ENCODE data around the gene TCL1A.

TCL1A gene

GRCh38 chr14:95699412-95699811, 14.5 kb downstream of the TCL1A start:
- DNase-seq (ENCODE audit: low read depth), result no peak
- TF ChIP-seq, protein P1, sequence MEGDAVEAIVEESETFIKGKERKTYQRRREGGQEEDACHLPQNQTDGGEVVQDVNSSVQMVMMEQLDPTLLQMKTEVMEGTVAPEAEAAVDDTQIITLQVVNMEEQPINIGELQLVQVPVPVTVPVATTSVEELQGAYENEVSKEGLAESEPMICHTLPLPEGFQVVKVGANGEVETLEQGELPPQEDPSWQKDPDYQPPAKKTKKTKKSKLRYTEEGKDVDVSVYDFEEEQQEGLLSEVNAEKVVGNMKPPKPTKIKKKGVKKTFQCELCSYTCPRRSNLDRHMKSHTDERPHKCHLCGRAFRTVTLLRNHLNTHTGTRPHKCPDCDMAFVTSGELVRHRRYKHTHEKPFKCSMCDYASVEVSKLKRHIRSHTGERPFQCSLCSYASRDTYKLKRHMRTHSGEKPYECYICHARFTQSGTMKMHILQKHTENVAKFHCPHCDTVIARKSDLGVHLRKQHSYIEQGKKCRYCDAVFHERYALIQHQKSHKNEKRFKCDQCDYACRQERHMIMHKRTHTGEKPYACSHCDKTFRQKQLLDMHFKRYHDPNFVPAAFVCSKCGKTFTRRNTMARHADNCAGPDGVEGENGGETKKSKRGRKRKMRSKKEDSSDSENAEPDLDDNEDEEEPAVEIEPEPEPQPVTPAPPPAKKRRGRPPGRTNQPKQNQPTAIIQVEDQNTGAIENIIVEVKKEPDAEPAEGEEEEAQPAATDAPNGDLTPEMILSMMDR (conservative IDR thresholded peaks at IDR 0.05; ENCODE audit: control insufficient read depth, insufficient read depth, low read depth, low read length), result no peak
- H3K4me3 ChIP-seq (ENCODE audit: control insufficient read depth, low read depth, low read length), result no peak overlapping the region

DNA sequence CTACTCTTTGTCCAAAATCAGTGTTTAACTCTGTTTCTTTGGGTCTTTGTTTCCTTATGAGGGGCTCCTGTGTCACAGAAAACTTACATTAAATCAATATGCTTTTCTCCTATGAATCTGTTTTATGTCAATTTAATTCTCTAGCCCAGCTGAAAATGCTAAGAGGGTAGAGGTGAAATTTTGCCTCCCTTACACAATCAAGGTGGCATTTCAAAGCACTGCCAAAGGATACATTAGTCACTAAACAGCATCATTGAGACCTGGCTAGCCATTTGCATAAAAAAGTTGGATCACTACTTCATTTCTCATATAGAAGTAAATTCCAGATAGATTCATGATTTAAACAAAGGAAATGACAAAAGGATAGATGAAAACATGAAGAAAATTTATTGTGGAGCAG, 15.6 kb downstream of the TCL1A start:
- TF ChIP-seq, protein P1 (conservative IDR thresholded peaks at IDR 0.05; ENCODE audit: control insufficient read depth, insufficient read depth, low read depth, low read length), result no peak
- DNase-seq (ENCODE audit: low read depth), result no peak
- no peak overlapping the region for H3K4me3 ChIP-seq (ENCODE audit: control insufficient read depth, low read depth, low read length)

DNA sequence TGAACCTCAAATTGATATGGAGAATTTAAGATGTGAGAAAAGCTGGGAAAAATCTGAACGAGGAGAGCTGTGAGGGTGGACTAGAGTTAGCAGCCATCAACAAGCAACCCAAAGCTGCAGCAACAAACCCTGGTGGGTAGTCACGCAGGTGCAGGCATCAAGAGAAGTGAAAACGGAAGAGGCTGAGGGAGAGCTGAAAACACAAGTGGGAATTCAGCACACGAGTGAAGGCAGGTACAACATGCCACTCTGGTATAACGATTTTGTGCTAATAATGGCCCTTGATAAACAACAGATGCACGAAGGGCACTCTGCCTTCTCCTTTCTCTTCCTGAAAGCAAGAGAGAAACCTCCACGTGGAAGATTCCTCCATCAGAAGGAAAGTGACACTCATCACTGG, 16.2 kb downstream of the TCL1A start:
- H3K4me3 ChIP-seq (ENCODE audit: control insufficient read depth, low read depth, low read length), result no peak overlapping the region
- DNase-seq (ENCODE audit: low read depth), result no peak
- TF ChIP-seq, protein P1 (conservative IDR thresholded peaks at IDR 0.05; ENCODE audit: control insufficient read depth, insufficient read depth, low read depth, low read length), result no peak

DNA sequence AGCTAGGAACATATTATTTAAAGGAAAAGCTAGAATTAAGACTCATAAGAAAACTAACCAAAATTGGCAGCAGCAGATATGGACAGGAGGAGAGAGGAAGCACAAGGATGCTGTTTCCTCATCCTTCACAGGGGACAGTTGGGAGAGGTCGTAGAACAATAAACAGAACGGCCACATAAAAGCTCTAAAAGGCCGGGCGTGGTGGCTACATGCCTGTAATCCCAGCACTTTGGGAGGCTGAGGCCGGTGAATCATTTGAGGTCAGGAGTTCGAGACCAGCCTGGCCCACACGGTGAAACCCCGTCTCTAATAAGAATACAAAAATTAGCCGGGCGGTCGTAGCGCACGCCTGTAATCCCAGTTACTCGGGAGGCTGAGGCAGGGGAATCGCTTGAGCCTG, 17.2 kb downstream of the TCL1A start:
- H3K4me3 ChIP-seq (ENCODE audit: control insufficient read depth, low read depth, low read length), result no peak overlapping the region
- TF ChIP-seq, protein P1 (conservative IDR thresholded peaks at IDR 0.05; ENCODE audit: control insufficient read depth, insufficient read depth, low read depth, low read length), result no peak
- no peak for DNase-seq (ENCODE audit: low read depth)

DNA sequence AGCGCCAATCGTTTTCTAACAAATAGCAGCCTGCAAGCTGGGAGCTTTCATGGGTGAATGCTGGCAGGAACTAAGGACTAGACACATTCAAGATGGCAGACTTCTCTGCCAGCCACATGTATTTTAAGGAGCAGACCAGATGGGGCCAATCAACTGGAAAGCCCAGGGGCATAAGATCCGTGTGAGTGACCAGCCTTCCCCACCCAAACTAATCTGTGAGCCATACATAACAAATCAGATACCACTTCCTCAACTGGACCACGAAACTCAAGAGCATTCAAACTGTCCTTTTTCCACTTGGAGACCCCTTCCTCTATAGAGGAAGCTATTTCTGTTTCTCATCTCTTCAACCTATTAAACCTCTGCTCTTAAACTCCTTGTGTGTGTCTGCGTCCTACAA, 18.0 kb downstream of the TCL1A start:
- TF ChIP-seq, protein P1 (conservative IDR thresholded peaks at IDR 0.05; ENCODE audit: control insufficient read depth, insufficient read depth, low read depth, low read length), result no peak
- no peak overlapping the region for H3K4me3 ChIP-seq (ENCODE audit: control insufficient read depth, low read depth, low read length)
- DNase-seq (ENCODE audit: low read depth), result no peak

- TF ChIP-seq, protein P1 (conservative IDR thresholded peaks at IDR 0.05; ENCODE audit: control insufficient read depth, insufficient read depth, low read depth, low read length), result no peak
- DNase-seq (ENCODE audit: low read depth), result no peak
- no peak overlapping the region for H3K4me3 ChIP-seq (ENCODE audit: control insufficient read depth, low read depth, low read length)
Measured at GRCh38 chr14:95695051-95695450, 18.9 kb downstream of the TCL1A start.

DNA sequence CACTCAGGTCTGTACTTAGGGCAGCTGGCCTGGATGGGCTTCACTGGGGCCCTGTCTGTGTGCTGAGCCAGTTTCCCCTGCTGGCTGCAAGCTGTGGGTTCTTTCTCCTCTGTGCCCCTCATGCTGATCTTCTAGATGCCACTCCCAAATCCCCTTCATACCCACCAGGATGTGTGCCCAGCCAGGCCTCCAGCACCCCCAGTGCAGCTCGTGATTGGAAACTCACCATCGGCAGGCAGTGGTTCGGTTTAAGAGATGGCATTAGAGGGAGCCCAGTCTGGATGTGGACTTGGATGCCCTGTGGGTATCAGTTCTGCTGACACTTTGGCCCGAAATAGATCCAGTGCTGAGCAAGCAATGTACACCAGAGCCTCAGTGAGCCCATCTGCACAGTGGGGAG, 21.8 kb downstream of the TCL1A start:
- H3K4me3 ChIP-seq (ENCODE audit: control insufficient read depth, low read depth, low read length), result no peak overlapping the region
- DNase-seq (ENCODE audit: low read depth), result no peak
- TF ChIP-seq, protein P1 (conservative IDR thresholded peaks at IDR 0.05; ENCODE audit: control insufficient read depth, insufficient read depth, low read depth, low read length), result no peak

Data from fibroblast of mammary gland (primary cell).